Stimulated activated CD8-positive, alpha-beta memory T cell treated with anti-CD3 and anti-CD28 coated beads, Interleukin-2, amount 100 ng/mL, for 48 hours (primary cell): ENCODE data around the gene HNRNPA2B1.
"Not testable (repeated sequence)": the region's sequence is repeated elsewhere in the genome, so short reads cannot be mapped to it uniquely, and the experiment has no call there.

Source experiments
- DNase-seq, 2 donors: peaks; one replicate each; pipeline ENCODE4 v3.0.0-alpha.2; 2020; ENCODE audit warnings: low read depth in 2 of 2

The HNRNPA2B1 gene

DNA sequence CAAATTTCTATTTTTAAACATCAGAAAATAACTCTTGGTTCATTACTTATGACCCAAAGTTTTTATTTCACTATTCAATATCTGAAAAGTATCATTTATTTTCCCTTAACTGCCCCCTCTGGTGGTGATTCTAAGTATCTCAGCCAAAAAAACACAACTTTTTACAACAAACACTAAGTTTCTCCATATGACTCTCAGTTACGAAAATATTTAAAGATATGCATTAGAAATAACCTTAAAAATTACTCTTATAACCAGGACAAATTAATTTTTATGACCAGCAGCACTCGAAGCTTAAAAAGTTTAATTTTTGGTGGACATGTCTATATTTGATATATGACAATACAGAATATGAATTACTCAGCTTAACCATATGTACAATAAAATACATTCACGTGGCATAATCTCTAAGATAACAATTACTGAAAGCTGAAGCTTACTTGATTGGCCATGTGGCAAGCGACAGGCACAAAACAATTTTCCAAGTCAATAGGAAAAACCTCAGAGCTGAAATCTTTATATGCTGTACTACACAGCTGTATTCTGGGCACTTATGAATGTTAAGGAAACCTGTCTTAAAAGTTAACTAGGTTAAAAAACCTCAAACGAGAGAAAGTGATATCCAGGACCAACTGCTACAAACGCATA is 2.3 kb downstream of the HNRNPA2B1 start:
- DNase-seq: no peak

DNA sequence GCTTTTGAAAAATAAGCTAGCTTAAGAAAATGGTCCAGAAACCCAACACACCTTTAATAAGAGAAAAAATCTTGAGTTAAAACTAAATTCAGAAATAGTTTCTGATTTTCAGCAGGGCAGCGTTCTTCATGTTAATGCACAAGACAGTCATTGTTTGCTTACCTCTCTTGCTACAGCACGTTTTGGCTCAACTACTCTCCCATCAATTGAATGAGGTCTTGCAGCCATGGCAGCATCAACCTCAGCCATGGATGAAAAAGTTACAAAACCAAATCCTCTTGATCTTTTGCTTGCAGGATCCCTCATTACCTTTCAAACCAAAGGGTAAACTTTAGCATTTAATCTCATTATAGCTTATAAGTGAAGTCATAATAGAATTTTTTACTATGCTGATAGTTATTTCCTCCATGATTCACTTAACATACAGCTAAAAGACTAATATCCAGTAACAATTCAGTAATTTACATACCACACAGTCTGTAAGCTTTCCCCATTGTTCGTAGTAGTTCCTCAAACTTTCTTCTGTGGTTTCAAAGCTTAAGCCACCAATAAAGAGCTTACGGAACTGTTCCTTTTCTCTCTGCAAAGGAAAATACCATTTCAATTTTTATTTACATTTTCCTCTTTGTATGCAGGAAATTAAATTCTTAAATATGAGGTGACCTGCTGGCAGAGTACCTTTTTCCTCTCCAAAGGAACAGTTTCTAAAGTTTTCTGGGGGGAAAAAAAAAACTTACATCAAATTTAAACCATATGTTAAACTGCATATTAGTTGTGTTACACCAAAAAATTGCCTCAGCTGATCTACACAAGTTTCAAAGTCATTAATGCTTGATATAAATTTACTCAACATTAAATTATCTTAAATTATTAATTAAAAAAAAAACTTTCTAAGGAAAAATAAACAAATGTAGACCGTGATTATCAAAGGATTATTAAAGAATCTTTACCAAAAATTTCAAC is 3.1 kb downstream of the HNRNPA2B1 start:
- no peak for DNase-seq

DNA sequence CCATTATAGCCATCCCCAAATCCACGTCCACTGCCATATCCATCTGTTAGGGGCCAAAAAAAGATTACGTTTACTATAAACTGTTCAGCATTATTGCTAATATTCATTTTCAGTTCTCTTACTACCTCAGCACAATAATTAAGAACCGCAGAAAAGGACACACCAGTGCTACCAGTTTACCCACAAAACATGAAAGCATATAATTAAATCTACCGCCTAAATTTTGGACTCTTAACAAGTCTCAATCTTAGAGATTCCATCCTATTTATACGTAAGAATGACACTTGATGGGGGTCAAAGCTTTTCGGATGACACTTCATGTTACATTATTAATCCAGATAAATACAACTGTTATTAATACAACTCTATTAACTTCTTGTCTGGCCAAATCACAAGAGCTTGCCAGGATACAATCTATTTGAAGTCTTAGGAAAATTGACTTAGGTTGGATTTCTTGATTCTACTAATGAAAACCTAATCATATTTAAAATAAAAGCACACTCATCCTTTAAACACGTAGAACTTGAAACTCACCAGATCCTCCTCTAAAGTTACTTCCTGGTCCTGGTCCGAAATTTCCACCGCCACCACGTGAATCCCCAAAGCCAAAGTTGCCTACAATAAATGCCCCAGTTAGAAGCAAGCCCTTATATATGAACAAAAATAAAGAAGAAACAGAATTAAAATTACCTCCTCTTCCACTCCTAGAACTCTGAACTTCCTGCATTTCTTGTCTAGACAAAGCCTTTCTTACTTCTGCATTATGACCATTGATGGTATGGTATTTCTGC is 4.5 kb downstream of the HNRNPA2B1 start:
- no peak for DNase-seq

DNA sequence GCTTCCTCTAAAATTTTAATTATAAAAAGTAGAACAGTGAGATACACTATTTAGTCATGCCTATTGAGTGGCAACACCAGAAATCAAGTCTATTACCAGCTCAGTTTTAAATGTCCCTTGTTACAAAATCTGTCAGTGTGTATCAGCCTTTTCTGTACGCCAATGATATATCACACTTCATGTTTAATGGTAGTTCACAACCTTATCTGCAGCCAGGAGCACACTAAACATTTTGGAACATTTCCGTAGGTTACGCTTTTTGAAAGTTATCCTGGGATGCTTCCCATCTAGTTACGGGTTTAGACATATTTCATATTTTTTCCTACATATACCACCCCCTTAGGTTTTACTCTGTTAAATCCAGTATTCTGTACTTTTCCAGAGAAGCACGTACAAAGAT is 5.4 kb downstream of the HNRNPA2B1 start:
- DNase-seq: no peak

DNA sequence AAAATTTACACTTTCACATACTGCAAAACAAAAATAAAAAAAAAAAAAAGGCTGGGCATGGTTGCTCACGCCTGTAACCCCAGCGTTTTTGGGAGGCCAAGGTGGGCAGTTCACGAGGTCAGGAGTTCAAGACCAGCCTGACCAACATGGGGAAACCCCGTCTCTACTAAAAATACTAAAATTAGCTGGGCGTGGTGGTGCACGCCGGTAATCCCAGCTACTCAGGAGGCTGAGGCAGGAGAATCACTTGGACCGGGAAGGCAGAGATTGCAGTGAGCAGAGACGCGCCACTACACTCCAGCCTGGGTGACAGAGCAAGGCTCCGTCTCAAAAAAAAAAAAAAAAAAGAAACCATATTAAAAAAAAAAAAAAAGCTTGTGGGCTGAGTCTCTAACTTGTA is 5.8 kb downstream of the HNRNPA2B1 start:
- not testable (repeated sequence) for DNase-seq

DNA sequence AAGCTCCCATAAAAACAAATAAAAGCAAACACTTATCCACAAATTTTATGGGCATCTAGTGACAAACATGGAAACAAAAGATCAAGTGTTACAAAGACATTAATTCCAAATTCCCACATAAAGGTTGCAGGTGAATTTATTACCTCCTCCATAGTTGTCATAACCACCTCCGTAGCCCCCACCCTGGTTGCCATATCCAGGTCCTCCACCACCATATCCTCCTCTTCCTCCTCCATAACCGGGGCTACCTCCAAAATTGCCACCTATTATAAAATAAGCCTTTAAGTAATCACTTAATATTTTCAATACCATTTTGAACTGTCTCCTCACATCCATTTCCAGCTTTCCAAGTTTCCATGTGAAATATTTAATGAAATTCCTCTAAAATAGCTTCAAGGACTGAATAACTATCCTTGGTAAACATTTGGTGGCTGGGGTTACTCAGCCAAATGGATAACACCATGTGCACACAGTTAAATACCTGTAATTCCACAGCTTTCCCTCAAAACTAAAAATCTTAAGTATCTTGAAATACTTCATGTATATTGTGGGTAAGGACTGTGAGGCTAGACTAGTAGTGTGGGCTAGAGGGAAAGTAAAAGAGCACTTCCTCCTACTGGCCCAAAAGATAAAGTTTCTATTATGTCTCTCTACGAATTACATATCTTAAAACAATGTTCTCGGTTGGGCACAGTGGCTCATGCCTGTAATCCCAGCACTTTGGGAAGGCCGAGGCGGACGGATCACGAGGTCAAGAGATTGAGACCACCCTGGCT is 6.9 kb downstream of the HNRNPA2B1 start:
- DNase-seq: no peak

DNA sequence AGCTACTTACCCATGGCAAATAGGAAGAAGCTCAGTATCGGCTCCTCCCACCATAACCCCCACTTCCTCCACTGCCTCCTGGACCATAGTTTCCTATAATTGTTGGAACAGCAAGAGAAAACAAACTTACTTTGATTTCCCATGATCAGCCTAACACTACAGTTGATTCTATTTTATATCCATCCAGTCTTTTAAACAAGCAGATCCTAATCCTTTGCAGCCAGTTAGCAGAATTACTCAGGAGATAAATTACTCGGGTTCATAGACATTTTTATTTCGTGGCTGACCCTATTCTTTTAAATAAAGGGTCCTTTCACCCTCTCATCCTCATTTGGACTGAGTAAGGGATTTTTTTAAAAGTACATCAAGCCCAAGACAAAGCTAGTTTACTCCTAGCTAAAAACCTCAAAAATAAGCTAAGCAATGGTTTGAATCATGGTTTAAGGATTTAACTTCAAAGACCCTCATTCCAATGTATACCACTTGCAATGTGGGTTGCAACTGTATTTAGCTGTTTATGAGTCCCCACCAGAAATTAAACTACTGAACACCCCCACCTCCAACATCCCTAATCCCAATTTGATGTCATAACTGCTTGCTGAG is 8.0 kb downstream of the HNRNPA2B1 start:
- no peak for DNase-seq

DNA sequence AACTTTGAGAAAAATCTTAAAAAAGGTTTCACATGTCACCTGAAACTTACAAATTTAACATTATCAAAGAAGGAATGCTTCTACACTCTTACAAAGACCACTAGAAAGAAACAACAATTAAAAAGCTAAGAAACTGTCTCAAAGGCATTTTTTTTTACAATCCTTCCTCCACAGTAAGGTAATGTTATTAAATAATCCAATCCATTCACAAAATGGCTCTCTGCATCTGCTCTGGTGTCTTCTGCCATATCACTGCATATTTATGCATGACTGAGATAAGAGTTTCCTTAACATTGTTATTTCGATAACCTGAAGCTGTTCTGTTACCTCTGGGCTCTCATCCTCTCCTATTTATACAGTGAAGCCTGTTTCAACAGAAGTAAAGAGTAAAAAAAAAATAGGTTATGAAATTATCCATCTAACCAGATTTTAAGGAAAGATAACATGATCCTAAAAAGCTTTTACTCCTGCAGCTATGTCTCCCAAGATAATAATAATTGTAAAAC is 8.5 kb downstream of the HNRNPA2B1 start:
- no peak for DNase-seq

DNA sequence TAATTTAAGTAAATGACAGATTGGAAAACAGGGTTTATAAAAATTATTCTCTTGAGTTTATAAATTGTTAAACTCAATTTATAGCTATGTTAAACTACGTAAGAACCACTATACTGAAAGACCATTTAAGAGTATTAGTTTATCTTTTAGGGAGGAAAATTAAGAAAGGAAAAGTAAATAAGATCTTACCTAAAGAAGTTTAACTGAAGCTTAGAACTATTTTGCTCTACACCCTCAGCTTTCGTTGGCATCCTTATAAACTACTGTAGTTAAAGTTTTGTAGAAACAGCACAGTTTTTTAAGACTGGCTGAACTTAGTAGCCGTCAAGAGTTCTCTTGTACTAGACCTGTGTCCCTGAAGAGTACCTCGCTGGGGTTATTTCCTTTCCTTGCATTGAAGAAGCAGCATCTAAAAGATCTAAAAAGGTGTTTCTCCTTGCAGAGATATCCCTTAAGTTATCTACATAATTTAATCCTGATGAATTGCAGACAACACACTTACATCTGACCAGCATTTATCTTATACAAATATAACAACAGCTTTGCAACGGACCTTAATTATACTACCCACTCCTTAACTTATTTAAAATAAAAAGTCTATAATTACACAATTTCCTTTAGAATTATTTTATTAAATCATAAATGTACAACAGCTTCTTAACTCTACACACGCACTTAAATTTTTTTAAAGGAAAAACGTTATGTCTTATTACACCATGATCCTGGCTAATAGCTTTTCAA is 9.1 kb downstream of the HNRNPA2B1 start:
- no peak for DNase-seq

DNA sequence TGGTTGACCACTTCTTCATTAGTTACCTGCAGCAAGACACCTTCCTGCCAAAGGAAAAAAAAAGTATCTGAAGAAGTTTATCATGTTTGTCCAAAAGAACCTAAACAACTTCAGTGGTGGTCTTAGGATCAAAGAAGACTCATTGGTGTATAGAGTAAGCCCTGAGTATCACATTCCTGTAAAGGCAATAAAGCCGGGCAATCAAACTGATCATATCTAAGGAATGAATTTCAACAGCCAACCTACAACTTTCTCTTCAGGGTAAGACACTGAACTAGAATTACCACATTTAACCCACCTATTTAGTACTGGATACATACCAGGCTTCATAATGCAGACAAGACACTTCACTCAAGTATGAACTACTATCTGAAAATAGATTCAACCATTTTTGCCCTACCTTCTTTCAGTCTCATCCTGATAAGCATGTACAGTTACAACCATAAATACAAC is 10.1 kb downstream of the HNRNPA2B1 start:
- DNase-seq: no peak

DNA sequence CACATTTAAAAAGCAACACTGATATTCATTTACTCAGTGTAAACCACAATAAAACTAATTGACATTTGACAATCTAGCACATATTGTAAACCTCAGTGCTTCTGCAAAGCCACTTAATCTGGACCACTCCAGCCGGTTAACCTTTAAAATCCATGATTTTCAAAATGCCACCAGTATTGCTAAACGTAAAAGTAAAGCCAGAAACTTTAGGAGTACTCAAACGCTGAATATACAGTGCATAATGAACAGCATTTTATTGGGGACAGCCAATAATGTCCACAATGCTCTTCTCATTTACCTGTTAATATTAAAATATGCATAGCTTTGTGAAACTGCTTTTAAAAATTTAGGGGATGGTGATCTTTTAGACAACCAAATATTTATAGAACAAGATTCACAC is 10.8 kb downstream of the HNRNPA2B1 start:
- DNase-seq: no peak

DNA sequence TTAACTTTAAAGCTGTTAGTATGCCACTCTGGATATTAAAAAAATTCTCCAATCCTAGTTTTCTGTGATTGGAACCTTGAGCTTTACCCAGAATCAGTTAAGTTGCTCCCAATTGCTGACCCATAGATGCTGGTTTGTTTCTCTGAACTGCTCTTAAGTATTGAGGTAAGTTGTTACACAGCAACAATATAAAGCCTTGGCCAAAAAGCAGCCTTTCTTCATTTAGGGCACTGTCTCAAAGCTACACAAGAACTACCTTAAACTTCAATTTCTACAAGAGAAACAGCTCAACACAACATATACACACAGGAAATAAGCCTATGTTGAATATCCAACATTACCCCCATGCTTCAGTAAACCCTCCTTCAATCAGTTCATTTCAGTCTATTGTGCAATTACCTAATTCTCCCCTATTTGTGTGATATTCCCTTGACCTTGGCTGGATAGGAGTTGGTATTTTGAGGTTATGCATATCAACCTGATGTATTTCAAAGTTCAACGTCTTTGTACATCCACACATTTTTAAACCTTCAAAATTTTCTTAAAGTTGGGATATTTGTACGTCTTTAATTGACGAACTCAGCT is 11.5 kb downstream of the HNRNPA2B1 start:
- no peak for DNase-seq

DNA sequence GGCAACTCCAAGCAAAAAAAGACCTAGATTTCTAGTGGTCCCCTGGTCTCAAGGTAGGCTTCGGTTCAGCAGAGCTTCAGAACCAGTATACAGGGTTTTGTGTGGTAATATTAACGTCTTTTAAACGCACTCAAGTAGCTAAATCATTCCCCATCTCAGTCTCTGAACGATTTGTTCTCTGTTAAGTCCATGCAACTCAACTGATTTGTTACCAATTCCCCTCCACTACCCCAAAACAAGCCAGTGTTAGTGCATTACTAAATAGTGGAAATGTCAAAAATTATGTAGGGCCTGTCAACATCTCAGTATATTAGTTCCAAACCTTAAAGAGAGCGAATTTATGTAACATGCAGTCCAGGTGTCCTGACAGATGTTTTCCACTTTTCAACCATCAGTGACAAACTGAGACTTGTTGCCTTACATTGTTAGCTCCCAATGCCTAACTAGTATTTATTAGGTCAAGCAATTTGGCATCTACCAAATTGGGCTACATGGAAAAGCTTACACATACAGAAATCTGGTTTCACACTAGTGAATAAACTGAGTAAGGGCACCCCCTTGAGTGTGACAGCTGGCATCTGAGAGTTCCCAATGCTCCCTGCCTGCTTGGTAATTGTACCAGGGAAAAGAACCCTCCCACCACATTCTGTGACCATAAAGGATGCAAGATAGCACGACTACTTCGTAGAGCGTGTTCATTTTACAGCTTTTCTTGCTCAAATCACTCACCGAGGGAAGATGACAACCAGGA is 12.2 kb downstream of the HNRNPA2B1 start:
- no peak for DNase-seq

DNA sequence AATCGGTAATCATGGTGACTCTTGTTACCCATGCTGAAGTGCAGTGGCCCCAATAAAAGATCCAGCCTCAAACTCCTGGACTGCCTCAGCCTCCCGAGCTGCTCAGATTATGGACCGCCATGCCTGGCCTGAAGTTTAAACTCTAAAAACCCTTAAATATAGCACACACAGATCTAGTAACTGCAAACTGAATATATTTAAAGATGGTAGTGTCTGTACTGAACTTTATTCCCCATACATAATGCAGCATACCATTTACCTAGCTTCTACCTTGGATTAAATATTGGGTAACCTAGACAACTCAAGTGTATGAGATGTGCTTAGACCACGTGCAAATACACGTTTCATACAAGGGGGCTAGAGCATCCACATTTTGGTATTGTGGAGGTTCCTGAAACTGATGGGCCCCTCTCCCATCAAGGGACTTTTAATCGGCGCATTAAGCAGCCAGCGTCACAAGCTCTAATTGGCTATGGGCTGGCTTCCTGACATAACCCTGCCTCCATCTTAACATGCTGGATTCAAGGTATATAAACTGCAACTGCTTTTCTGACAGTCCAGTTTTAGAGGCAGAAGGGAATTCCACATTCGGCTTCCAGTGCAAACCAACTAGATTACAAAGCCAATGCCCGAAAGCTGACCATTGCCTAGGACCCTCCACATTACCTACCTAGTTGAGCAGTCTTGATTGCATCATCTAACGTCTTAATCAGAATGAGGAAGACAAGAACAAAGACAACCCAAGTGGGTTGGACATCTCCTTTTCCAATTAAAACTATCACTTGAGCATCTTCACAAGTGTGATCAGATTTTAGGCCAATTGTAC is 13.0 kb downstream of the HNRNPA2B1 start:
- DNase-seq: no peak

DNA sequence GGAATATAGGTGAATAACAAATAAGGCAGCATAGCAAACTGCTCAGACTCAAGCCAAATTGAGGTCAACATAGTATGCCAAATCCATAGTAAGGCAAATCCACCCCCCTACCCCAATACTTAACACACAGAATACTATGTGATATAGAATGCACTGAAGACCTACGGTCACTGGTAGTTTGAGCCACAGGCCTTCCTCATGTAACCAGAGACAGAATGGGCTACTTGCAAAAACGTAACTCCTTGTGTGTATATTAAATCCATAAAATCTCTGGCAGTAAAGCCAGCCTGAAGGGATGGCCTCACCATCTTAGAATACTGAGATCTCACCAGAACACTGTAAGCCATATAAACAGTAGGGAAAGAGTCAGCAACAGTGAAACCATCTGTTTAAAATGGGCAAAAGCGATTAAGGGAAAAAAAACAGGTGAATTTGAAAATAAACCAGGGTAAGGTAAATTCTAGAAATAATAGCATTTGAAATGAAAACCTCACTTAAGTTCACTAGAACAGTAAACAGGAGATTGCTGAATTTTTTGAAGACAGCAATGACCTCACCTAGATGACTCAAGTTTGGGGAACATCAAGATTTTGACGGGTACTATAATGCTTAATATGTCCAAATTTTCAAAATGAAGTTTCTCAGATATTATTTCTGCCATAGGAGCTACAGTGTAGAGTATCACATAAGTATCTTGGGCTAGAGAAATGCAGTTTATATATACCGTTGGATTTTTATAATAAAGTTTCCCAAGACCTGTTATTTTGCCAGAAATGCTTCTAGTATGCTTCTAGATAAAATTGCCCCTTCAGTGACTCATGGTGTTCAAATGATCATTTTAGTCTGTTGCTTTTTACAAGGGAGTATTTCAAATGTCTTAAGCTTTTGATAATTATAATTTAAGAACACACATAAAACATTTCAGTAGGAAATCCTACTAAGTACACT is 13.9 kb downstream of the HNRNPA2B1 start:
- DNase-seq: no peak

DNA sequence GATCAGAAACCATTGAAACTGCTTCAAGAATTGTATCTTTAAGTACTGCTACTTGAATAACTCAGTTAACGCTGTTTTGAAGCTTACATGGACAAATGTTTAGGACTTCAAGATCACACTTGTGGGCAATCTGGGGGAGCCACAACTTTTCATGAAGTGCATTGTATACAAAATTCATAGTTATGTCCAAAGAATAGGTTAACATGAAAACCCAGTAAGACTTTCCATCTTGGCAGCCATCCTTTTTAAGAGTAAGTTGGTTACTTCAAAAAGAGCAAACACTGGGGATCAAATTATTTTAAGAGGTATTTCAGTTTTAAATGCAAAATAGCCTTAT is 14.7 kb downstream of the HNRNPA2B1 start:
- no peak for DNase-seq
